HG02623 (cell line): ENCODE measurements around the gene ITGB6.

Experiments used
- ATAC-seq: cut with Tn5 transposase; IDR thresholded peaks from one replicate; pipeline ENCODE4 v1.9.1; 2021; ENCODE audit warnings: moderate library complexity; ENCODE audit not compliant: unreplicated experiment

ITGB6 gene

GRCh38 chr2:160221391-160222276, 21.6 kb upstream of the ITGB6 start:
- ATAC-seq, result no peak

GRCh38 chr2:160220545-160221009, 20.5 kb upstream of the ITGB6 start:
- ATAC-seq, result no peak

GRCh38 chr2:160220026-160220425, 20.0 kb upstream of the ITGB6 start:
- ATAC-seq, result no peak

GRCh38 chr2:160214461-160215445, 14.7 kb upstream of the ITGB6 start:
- no peak for ATAC-seq

GRCh38 chr2:160213511-160213910, 13.4 kb upstream of the ITGB6 start:
- ATAC-seq, result no peak

- peak; percentile 91 for ATAC-seq
These were observed 10.6 kb upstream of the ITGB6 start for GRCh38 chr2:160210599-160211138.

- ATAC-seq, result no peak
These were observed 9.4 kb upstream of the ITGB6 start for GRCh38 chr2:160209516-160209856.

- ATAC-seq, result no peak
These were observed 8.8 kb upstream of the ITGB6 start for GRCh38 chr2:160208655-160209515.

- peak; percentile 22 for ATAC-seq
These were observed 8.0 kb upstream of the ITGB6 start for GRCh38 chr2:160207804-160208654.

GRCh38 chr2:160207271-160207670, 7.2 kb upstream of the ITGB6 start:
- no peak for ATAC-seq

GRCh38 chr2:160206436-160206835, 6.4 kb upstream of the ITGB6 start:
- no peak for ATAC-seq

- no peak for ATAC-seq
These were observed 5.4 kb upstream of the ITGB6 start for GRCh38 chr2:160205505-160205904.

GRCh38 chr2:160203422-160203821, 3.4 kb upstream of the ITGB6 start:
- ATAC-seq, result no peak

- no peak for ATAC-seq
These were observed 2.9 kb upstream of the ITGB6 start for GRCh38 chr2:160203007-160203406.

- peak; percentile 51 for ATAC-seq
These were observed 1.9 kb upstream of the ITGB6 start for GRCh38 chr2:160201849-160202539.

GRCh38 chr2:160200921-160201320, 849 bp upstream of the ITGB6 start:
- ATAC-seq, result no peak

GRCh38 chr2:160199053-160199452, 1.0 kb downstream of the ITGB6 start:
- no peak for ATAC-seq

GRCh38 chr2:160197587-160197986, 2.5 kb downstream of the ITGB6 start:
- ATAC-seq, result no peak

- ATAC-seq, result no peak
These were observed 5.1 kb downstream of the ITGB6 start for GRCh38 chr2:160194946-160195345.
